Measurements from ENCODE around the gene PPL. TPM values are rescaled to one million over a fixed set of nuclear protein-coding genes. Genes with fewer than 3 reads are reported as not detected.
"Not testable (repeated sequence)": the region's sequence is repeated elsewhere in the genome, so short reads cannot be mapped to it uniquely, and the experiment has no call there.

Gene PPL
- 0.26 and 0.71 TPM in 2 replicates for total RNA-seq

DNA sequence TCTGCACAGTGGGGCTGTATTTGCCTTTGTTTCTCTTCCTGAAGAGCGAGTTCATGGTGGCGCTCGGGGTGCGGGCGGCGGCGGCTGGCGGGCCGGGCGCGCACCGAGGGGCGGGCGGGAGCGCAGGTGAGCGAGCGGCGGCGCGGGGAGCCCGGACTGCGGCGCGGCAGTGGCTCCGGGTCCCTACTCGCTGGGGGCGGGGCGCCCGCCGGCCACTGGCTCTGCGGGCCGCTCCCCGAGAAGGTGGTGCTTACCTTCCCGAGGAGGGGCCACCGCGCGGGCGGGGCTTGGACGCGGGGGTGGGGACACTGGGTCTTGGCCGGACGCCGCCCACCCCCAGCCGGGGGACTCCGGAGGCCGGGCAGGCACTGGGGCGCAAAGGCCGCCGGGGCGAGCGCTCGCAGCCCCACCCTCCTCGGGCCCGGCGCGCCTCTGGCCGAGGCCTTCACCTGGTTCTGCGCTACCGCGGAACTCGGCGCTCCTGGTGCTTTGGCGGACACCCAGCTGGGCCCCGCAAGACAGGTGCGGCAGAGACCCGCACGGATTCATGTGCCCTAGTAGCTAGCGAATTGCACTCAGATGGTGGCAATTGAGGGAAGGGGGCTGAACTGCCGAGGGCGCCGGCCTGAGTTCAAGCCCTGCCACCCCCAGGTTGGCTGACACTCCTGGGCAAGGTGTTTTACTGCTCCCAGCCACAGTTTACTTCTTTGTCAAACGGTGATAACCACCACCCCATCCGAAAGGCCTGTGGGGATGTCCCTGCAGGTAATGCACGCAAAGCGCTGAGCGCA lies at the start of gene PPL:
TSS of gene PPL (minus strand) at position 158 of the 791 bp plus-strand sequence. CDS start at position 55, 103 bp downstream.
- DNase-seq (ENCODE audit: low read depth, low spot score): no peak

DNA sequence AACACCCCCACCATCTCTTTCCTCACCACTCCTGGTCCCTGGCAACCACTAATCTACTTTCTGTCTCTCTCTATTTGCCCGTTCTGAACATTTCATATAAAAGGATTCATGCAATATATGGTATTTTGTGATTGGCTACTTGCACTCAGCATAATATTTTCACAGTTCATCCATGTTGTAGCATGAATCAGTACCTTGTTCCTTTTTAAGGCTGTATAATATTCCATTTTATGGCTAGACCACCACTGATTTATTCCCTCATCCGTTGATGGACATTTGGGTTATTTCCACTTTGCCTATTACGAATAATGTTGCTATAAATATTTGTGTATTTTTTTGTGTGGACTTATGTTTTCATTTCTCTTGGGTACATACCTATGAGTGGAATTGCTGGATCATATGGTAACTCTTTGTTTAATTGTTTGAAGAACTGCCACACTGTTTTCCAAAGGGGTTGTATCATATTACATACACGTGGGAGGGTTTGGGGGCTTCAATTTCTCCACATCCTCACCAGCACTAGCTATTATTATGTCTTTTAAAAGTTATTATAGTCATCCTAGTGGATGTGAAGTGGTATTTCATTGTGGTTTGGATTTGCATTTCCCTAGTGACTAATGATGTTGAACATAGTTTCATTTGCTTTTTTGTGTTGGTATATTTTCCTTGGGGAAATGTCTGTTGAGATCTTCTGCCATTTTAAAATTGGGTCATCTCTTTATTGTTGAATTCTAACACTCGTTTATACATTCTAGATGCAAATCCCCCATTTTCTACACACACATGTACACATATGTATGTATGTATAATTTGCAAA lies 47.4 kb upstream of the PPL start:
- DNase-seq (ENCODE audit: low read depth, low spot score): no peak

GRCh38 chr16:4982056-4982867 lies 45.3 kb upstream of the PPL start:
- no peak for DNase-seq (ENCODE audit: low read depth, low spot score)

DNA sequence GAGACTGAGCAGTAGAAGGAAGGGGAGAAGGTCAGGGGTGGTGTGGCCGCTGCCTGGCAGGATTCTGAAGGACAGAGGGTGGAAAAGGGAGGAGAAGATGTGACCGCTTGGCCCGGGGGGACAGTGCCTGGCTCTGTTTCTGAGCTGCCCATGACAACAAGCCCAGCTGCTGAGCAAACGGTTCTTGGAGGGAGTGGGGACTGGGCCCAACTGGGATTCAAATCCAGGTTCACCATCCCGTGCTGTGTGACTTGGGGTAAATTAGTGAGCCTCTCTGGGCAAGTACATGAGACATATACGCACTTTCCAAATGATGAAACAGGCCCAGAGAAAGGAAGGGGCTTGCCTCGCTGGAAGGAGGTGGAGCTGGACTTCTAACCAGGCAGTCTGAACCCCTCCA lies 44.5 kb upstream of the PPL start:
- no peak for DNase-seq (ENCODE audit: low read depth, low spot score)

- DNase-seq (ENCODE audit: low read depth, low spot score): no peak
Observed at GRCh38 chr16:4980691-4981090, 43.7 kb upstream of the PPL start.

DNA sequence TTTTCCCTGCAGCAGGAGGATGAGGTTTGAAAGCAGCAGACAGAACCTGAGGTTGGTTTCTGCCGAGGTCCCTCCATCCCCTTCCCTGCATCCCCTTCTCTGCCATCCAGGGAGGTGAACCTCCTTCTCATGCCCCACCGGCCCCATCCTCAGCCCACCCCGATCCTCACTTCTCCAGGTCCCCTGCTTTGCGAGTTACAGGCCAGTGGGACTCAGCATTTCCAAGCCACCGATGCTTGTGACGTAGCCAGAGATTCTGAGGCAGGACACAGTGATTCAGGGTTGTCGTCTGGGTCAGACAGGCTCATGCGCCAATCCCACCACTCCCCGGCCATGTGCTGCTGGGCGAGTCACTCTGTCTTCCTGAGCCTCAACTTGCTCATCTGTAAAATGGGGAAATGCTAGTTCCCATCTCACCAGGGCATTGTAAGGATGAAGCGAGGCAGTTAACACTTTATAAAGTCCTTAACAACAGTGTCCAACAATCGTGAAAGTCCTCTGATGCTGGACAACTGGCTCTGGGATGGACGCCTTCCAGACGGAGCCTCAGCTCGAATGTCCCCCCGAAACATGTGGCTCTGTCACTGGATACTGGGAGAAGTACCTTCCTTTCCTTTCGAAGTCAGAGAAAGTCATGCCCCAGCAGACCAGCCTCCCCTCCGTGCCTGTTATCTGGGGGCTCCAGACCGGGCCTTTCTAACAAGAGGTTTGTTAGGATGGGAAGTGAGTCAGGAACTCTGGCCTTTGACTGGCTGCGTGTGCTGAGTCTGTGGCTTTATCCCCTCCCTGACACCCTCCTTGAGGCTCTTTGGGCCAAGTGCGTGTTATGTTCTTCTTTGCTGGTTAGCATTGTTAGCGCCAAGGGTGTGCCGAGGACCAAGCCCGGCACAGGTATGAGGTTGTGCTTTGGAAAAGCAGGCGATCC lies 43.0 kb upstream of the PPL start:
- DNase-seq (ENCODE audit: low read depth, low spot score): no peak

DNA sequence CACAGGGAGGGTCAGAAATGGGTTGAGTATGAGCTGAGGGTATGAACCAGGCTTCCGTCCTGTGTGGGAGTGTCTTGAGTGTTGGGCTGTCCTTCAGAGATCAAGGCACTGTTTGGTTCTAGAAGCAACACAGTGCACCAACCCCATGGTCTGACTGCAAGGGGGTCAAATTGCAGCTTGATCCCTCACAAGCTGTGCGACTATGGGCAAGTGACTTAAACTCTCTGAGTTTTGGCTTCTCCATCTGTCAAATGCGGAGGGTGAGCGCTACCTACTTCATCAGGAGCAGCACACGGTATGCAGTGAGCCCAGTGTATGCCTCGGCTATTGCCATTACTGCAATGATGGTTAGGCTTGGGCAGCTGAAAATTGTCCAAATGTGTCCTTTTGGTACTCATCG lies 42.2 kb upstream of the PPL start:
- no peak for DNase-seq (ENCODE audit: low read depth, low spot score)

GRCh38 chr16:4976611-4977145 lies 39.7 kb upstream of the PPL start:
- no peak for DNase-seq (ENCODE audit: low read depth, low spot score)

GRCh38 chr16:4976079-4976478 lies 39.1 kb upstream of the PPL start:
- DNase-seq (ENCODE audit: low read depth, low spot score): no peak

- DNase-seq (ENCODE audit: low read depth, low spot score): no peak
Observed at GRCh38 chr16:4972938-4973587, 36.1 kb upstream of the PPL start.

GRCh38 chr16:4970010-4970409 lies 33.1 kb upstream of the PPL start:
- no peak for DNase-seq (ENCODE audit: low read depth, low spot score)

DNA sequence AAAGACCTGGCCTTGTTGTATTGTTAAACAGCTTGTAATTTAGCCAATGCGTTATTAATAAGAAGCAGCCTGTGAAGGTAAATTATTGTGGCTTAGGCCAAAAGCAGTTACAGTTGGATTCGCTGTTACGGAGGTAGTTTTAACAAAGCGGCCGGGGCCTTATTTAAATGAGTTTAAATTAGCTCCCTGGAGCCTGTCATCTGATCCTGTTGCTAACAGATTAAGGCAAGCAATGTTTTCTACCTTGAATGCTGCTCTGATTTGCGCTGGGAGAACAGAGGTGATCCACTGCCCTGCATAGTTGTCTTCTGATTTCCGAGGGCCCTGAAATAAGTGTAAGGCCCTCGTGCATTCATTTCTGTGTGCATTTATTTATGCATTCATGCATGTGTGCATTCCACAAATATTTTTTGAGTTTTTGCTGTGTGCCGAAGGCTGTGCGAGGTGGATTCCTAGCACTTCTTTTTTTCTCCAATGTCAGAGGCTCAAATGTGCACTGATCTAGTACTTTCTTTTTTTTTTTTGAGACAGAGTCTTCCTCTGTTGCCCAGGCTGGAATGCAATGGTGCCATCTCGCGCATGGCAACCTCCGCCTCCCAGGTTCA lies 32.0 kb upstream of the PPL start:
- no peak for DNase-seq (ENCODE audit: low read depth, low spot score)

DNA sequence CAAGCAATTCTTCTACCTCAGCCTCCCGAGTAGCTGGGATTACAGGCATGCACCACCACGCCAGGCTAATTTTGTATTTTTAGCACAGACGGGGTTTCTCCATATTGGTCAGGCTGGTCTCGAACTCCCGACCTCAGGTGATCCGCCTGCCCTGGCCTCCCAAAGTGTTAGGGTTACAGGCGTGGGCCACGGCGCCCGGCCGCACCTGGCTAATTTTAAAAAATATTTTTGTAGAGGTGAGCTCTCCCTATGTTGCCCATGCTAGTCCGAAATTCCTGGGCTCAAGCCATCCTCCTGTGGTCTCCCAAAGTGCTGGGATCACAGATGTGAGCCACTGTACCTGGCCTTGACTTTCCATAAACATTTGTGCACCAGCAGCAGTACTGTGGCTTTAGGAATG lies 31.3 kb upstream of the PPL start:
- DNase-seq (ENCODE audit: low read depth, low spot score): not testable (repeated sequence)

- DNase-seq (ENCODE audit: low read depth, low spot score): no peak
Observed at GRCh38 chr16:4966736-4967453, 29.9 kb upstream of the PPL start.

DNA sequence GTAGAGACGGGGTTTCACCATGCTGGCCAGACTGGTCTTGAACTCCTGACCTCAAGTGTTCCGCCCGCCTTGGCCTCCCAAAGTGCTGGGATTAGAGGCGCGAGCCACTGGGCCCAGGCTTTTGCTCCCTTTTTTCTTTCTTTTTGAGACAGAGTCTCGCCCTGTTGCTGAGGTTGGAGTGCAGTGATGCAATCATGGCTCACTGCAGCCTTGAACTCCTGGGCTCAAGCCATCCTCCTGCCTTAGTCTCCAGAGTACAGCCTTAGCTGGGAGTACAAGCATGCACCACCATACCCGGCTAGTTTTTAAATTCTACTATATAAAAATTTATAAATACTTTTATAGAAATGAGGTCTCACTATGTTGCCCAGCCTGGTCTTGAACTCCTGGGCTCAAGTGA lies 26.6 kb upstream of the PPL start:
- DNase-seq (ENCODE audit: low read depth, low spot score): not testable (repeated sequence)

GRCh38 chr16:4962716-4963115 lies 25.8 kb upstream of the PPL start:
- no peak for DNase-seq (ENCODE audit: low read depth, low spot score)

GRCh38 chr16:4960579-4960978 lies 23.6 kb upstream of the PPL start:
- no peak for DNase-seq (ENCODE audit: low read depth, low spot score)

DNA sequence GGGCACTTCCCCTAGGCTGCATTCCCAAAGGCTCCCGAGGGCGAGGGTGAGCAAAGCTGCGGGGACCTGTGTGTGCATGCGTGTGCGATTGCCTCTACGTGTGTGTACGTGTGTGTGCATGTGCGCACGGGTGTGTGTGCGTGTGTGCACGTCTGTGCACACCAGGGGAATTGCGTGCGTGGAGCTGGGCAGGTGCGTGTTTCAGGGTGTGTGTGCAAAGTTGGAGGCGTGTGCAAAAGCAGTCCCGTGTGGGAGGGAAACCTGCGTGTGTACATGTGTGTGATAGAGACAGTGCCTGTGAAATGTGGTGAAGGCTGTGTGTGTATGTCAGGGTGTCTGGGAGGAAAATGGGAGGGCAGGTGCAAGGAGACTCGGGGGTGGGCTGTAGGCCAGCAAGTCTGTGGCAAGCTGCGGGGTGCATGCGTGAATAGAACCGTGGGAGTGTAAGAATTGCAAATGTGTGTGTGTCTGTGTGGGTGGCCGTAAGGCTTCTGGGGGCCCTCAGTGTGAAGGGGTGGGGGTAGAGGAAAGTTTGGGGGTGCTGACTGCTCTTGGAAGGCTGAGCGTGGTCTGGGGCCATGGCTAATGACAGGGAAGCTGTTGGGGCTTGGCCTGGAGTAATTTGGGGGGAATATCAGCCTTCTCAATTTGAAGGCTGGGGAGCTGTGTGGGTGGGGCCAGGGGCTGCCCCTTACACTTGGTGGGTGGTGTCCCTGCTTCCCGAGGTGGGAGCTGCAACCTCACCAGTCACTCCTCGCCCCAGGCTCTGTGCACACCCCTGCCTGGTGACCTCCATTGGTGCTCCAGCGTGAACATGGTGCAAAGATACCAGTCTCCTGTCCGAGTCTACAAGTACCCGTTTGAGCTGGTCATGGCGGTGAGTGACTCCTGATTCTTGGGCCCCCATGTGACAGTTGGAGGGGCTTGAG lies 21.8 kb upstream of the PPL start:
- no peak for DNase-seq (ENCODE audit: low read depth, low spot score)
